Type B pancreatic cell (in vitro differentiated cells): ENCODE data around the gene FAM151A. TPM values are rescaled to one million over a fixed set of nuclear protein-coding genes. Genes with fewer than 3 reads are reported as not detected.

Experiments used
- DNase-seq: peaks from one replicate; pipeline ENCODE4 v3.0.0; 2021; ENCODE audit warnings: mixed read lengths; ENCODE audit not compliant: unreplicated experiment; ENCODE audit errors: extremely low spot score
- H3K27ac Mint-ChIP-seq: 2 replicates; pipeline ENCODE4 v1.8.0; 2021; ENCODE audit warnings: mild to moderate bottlenecking, mixed read lengths
- H3K27me3 Mint-ChIP-seq: 2 replicates; pipeline ENCODE4 v1.8.0; 2021; ENCODE audit warnings: mixed read lengths
- H3K36me3 Mint-ChIP-seq: 2 replicates; pipeline ENCODE4 v1.8.0; 2021; ENCODE audit warnings: mixed read lengths
- H3K4me1 Mint-ChIP-seq: one replicate; pipeline ENCODE4 v1.8.0; 2021; ENCODE audit warnings: mixed read lengths; ENCODE audit not compliant: unreplicated experiment
- H3K4me3 Mint-ChIP-seq: 2 replicates; pipeline ENCODE4 v1.8.0; 2021; ENCODE audit warnings: mild to moderate bottlenecking, mixed read lengths
- H3K9me3 Mint-ChIP-seq: 2 replicates; pipeline ENCODE4 v1.8.0; 2021; ENCODE audit warnings: mixed read lengths
- CTCF ChIP-seq: fragments of 200-600 bp; sonication (generic); conservative IDR thresholded peaks from 2 replicates; pipeline ENCODE4 v1.5.0; 2021; ENCODE audit warnings: antibody characterized with exemption, mild to moderate bottlenecking
- total RNA-seq: library from RNA; stranded (reverse); gene quantifications from 2 replicates; pipeline ENCODE4 v1.2.1, GENCODE V29; 2021; ENCODE audit warnings: low replicate concordance

Gene FAM151A
- total RNA-seq, 1 donor from 2014 or later, result 0.39 TPM

GRCh38 chr1:54614024-54614423, 9.3 kb downstream of the FAM151A start:
- no peak for TF ChIP-seq CTCF
- H3K4me1 Mint-ChIP-seq, result peaks cover 18% of the 10 kb centered on the region
- H3K27me3 Mint-ChIP-seq, result peaks cover 6% of the 10 kb centered on the region
- no peaks in the 10 kb centered on the region for H3K36me3 Mint-ChIP-seq
- peak overlapping the region; percentile 51 for H3K27ac Mint-ChIP-seq
- no peaks in the 10 kb centered on the region for H3K9me3 Mint-ChIP-seq
- H3K4me3 Mint-ChIP-seq, result no peak overlapping the region
- no peak for DNase-seq

- Mint-ChIP-seq H3K36me3 (no peaks in the 10 kb centered on the region), H3K27me3 (peaks cover 6% of the 10 kb centered on the region), H3K27ac (no peak overlapping the region), H3K4me3 (no peak overlapping the region), H3K9me3 (no peaks in the 10 kb centered on the region), H3K4me1 (peaks cover 18% of the 10 kb centered on the region)
- TF ChIP-seq CTCF, result no peak
- DNase-seq, result no peak
Measured at GRCh38 chr1:54611621-54612020, 11.7 kb downstream of the FAM151A start.

GRCh38 chr1:54610601-54611580, 12.4 kb downstream of the FAM151A start:
- H3K4me1 Mint-ChIP-seq, result peaks cover 18% of the 10 kb centered on the region
- H3K9me3 Mint-ChIP-seq, result no peaks in the 10 kb centered on the region
- H3K4me3 Mint-ChIP-seq, result no peak overlapping the region
- H3K27me3 Mint-ChIP-seq, result peaks cover 6% of the 10 kb centered on the region
- H3K36me3 Mint-ChIP-seq, result no peaks in the 10 kb centered on the region
- no peak for TF ChIP-seq CTCF
- no peak overlapping the region for H3K27ac Mint-ChIP-seq
- DNase-seq, result no peak

- no peaks in the 10 kb centered on the region for H3K9me3 Mint-ChIP-seq
- DNase-seq, result no peak
- H3K27ac Mint-ChIP-seq, result no peak overlapping the region
Measured at GRCh38 chr1:54610048-54610447, 13.3 kb downstream of the FAM151A start.

GRCh38 chr1:54609301-54609921, 13.9 kb downstream of the FAM151A start:
- H3K27ac Mint-ChIP-seq, result no peak overlapping the region
- H3K9me3 Mint-ChIP-seq, result no peaks in the 10 kb centered on the region
- peaks cover 3% of the 10 kb centered on the region for H3K27me3 Mint-ChIP-seq

More at GRCh38 chr1:54610048-54610447, 13.3 kb downstream of the FAM151A start:
- Mint-ChIP-seq H3K27me3 (peaks cover 6% of the 10 kb centered on the region), H3K4me1 (peaks cover 14% of the 10 kb centered on the region), H3K4me3 (no peak overlapping the region), H3K36me3 (no peaks in the 10 kb centered on the region)
- no peak for TF ChIP-seq CTCF

More at GRCh38 chr1:54609301-54609921, 13.9 kb downstream of the FAM151A start:
- H3K36me3 Mint-ChIP-seq, result no peaks in the 10 kb centered on the region
- peaks cover 9% of the 10 kb centered on the region for H3K4me1 Mint-ChIP-seq
- no peak for TF ChIP-seq CTCF
- H3K4me3 Mint-ChIP-seq, result no peak overlapping the region
- DNase-seq, result no peak
